Upper lobe of left lung (tissue), 6 donors: ENCODE data around the gene NCAN. TPM values are rescaled to one million over a fixed set of nuclear protein-coding genes. Genes with fewer than 3 reads are reported as not detected.
A peak's percentile ranks its signal among the peaks of the same experiment; 100 is the strongest.

ENCODE experiments used
- ATAC-seq, 2 donors: fragments of 200-7000 bp; cut with Tn5 transposase; one replicate each; pipeline ENCODE4 v1.9.1; 2022; ENCODE audit warnings: mild to moderate bottlenecking in 2 of 2, moderate library complexity in 2 of 2; ENCODE audit not compliant: low FRiP score in 2 of 2
- DNase-seq, 2 donors: peaks; one replicate each; pipeline ENCODE4 v3.0.0-alpha.2; 2019 to 2020
- H3K27ac ChIP-seq, 4 donors: fragments of 200-600 bp; sonication (generic); one replicate each; pipeline ENCODE4 v1.5.1; 2016 to 2019
- H3K27me3 ChIP-seq, 4 donors: fragments of 200-600 bp; sonication (generic); one replicate each; pipeline ENCODE4 v1.5.1; 2017 to 2019
- H3K36me3 ChIP-seq, 4 donors: fragments of 200-600 bp; sonication (generic); one replicate each; pipeline ENCODE4 v1.5.1; 2016 to 2019
- H3K4me1 ChIP-seq, 4 donors: fragments of 200-600 bp; sonication (generic); one replicate each; pipeline ENCODE4 v1.5.1; 2018 to 2019
- H3K4me3 ChIP-seq, 4 donors: fragments of 200-600 bp; sonication (generic); one replicate each; pipeline ENCODE4 v1.5.1; 2017 to 2019; ENCODE audit warnings: mild to moderate bottlenecking in 2 of 4, moderate library complexity in 1 of 4
- H3K9me3 ChIP-seq, 4 donors: fragments of 200-600 bp; sonication (generic); one replicate each; pipeline ENCODE4 v1.5.1; 2018 to 2019
- CTCF ChIP-seq, 6 experiments: fragments of 450-650 bp in 4 of 6; fragments of 200-600 bp in 2 of 6; sonication (generic) in 2 of 6; IDR thresholded peaks; one replicate each; pipeline ENCODE4 v1.5.1; 2016 to 2019; ENCODE audit warnings: antibody characterized with exemption in 6 of 6
- EP300 ChIP-seq, 4 donors: sonication (generic); formaldehyde crosslinking; IDR thresholded peaks; one replicate each; pipeline ENCODE4 v1.5.1; 2017; ENCODE audit warnings: antibody characterized with exemption in 4 of 4, control low read depth in 2 of 4
- POLR2A ChIP-seq, 4 donors: fragments of 450-650 bp; IDR thresholded peaks; one replicate each; pipeline ENCODE4 v1.5.1; 2016 to 2017; ENCODE audit warnings: antibody characterized with exemption in 4 of 4, mild to moderate bottlenecking in 2 of 4
- POLR2AphosphoS5 ChIP-seq, 2 donors: sonication (generic); formaldehyde crosslinking; IDR thresholded peaks; one replicate each; pipeline ENCODE4 v1.5.1; 2017; ENCODE audit warnings: antibody characterized with exemption in 2 of 2
- WGBS, 2 donors: methylation state at CpG; one replicate each; pipeline ENCODE4 v1.1.5; 2017 to 2018; 5-methylcytosine and 5-hydroxymethylcytosine counted together
- total RNA-seq, 6 donors: library from RNA; depleted of rRNA in 4 of 6; stranded (reverse); fragments of >200 nt in 4 of 6; gene quantifications; one replicate each; pipeline versions ENCODE4 v1.1.0 to v1.2.1, GENCODE V29; 2016 to 2021
- donor health status: DM: no; HTN: no; CAD: no; lungs with moderate emphysema.
- donor health status: DM: no; HTN: yes; CAD: no; lungs with severe emphysema.

NCAN gene
- total RNA-seq, 6 donors from 2014 or later, result 3.1 TPM; not detected in 5

DNA sequence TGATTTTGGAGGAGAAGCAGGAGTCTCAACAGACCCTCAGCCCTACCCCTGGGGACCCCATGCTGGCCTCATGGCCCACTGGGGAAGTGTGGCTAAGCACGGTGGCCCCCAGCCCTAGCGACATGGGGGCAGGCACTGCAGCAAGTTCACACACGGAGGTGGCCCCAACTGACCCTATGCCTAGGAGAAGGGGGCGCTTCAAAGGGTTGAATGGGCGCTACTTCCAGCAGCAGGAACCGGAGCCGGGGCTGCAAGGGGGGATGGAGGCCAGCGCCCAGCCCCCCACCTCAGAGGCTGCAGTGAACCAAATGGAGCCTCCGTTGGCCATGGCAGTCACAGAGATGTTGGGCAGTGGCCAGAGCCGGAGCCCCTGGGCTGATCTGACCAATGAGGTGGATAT is 14.9 kb downstream of the NCAN start:
- ATAC-seq (no peak), DNase-seq (no peak)
- H3K27me3 ChIP-seq, result peaks cover 0 to 13% (median 5%) of the 10 kb centered on the region in 4 donors
- H3K4me1 ChIP-seq, result peaks cover 0 to 14% (median 8%) of the 10 kb centered on the region in 4 donors
- TF ChIP-seq CTCF (IDR thresholded peaks at IDR 0.05), result no peak
- no peaks in the 10 kb centered on the region for H3K36me3 ChIP-seq
- WGBS, 2 donors, result 29 to 80% methylated on average over 1 to 2 of the region's 10 CpGs
- no peaks in the 10 kb centered on the region for H3K9me3 ChIP-seq
- H3K27ac ChIP-seq, result no peak overlapping the region
- H3K4me3 ChIP-seq, result no peak overlapping the region

- TF ChIP-seq EP300 (IDR thresholded peaks at IDR 0.05) (no peak), POLR2AphosphoS5 (IDR thresholded peaks at IDR 0.05) (no peak), CTCF (IDR thresholded peaks at IDR 0.05) (no peak), POLR2A (IDR thresholded peaks at IDR 0.05) (no peak)
- DNase-seq, result no peak
- no peak for ATAC-seq
- Histone ChIP-seq H3K4me3 (no peak overlapping the region), H3K36me3 (no peaks in the 10 kb centered on the region), H3K27ac (no peak overlapping the region), H3K4me1 (peaks cover 0 to 14% (median 8%) of the 10 kb centered on the region in 4 donors), H3K27me3 (peaks cover 0 to 13% (median 5%) of the 10 kb centered on the region in 4 donors), H3K9me3 (no peaks in the 10 kb centered on the region)
- 85% methylated on average over 4 of the region's 4 CpGs; no CpG with 5 or more reads in 1 of the 2 donors for WGBS, 2 donors
These were observed 15.5 kb downstream of the NCAN start for GRCh38 chr19:19227217-19227616.

GRCh38 chr19:19229701-19230100 is 17.9 kb downstream of the NCAN start:
- H3K27ac ChIP-seq, result no peak overlapping the region
- peaks cover 9 to 15% (median 11%) of the 10 kb centered on the region in 4 donors for H3K9me3 ChIP-seq
- no peak for ATAC-seq
- WGBS, 2 donors, result 78 to 91% methylated on average over 3 of the region's 3 CpGs
- H3K36me3 ChIP-seq, result no peaks in the 10 kb centered on the region
- no peak for DNase-seq
- peaks cover 0 to 10% (median 7%) of the 10 kb centered on the region in 4 donors for H3K4me1 ChIP-seq
- H3K4me3 ChIP-seq, result no peak overlapping the region
- peaks cover 0 to 7% (median under 1%) of the 10 kb centered on the region in 4 donors for H3K27me3 ChIP-seq
- no peak for TF ChIP-seq EP300 (IDR thresholded peaks at IDR 0.05)
- no peak for TF ChIP-seq CTCF (IDR thresholded peaks at IDR 0.05)
- TF ChIP-seq POLR2AphosphoS5 (IDR thresholded peaks at IDR 0.05), result no peak
- no peak for TF ChIP-seq POLR2A (IDR thresholded peaks at IDR 0.05)

DNA sequence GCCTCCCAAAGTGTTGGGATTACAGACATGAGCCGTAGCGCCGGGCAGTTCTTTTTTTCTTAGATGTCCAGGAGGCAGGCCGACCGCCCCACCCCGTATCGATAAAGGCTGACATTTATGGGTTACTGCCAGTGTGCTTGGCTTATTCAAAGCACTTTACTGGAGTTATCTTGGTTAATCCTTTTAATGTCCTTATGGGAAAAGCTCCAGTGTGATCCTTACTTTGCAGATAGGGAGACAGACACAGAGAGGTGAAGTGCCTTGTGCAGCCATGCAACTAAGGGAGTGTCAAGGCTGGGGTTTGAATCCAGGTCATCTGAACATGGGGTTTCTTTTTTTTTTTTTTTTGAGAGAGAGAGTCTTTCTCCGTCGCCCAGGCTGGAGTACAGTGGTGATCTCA is 19.2 kb downstream of the NCAN start:
- ATAC-seq (no peak), DNase-seq (no peak)
- H3K27me3 ChIP-seq, result no peaks in the 10 kb centered on the region
- WGBS, 2 donors, result 87 to 90% methylated on average over 3 to 9 of the region's 9 CpGs
- no peak overlapping the region for H3K27ac ChIP-seq
- H3K4me3 ChIP-seq, result no peak overlapping the region
- TF ChIP-seq POLR2AphosphoS5 (IDR thresholded peaks at IDR 0.05), result no peak
- no peak for TF ChIP-seq EP300 (IDR thresholded peaks at IDR 0.05)
- no peak for TF ChIP-seq POLR2A (IDR thresholded peaks at IDR 0.05)
- no peak for TF ChIP-seq CTCF (IDR thresholded peaks at IDR 0.05)
- no peaks in the 10 kb centered on the region for H3K36me3 ChIP-seq
- H3K9me3 ChIP-seq, result peaks cover 13 to 26% (median 20%) of the 10 kb centered on the region in 4 donors
- no peaks in the 10 kb centered on the region for H3K4me1 ChIP-seq

DNA sequence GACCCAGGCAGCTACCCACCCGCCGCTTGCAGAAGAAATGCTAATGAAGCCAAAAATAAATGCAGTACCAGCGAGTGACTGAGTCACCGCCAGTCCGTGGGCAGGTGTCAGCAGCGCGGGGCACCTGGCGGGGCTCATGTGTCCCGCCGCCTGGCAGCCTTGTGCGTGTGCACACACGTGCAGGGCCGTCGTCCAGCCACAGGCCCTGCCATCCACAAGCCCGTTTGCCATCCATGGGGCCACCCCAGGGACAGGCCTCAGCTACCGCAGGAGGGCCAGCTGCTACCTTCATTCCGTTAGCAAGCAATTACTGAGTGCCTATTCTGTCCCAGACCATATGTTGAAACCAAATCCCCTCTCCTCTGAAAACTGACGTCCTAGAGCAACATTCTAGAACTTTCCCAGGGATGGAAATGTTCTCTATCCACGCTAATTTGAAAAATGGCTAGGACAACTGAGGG is 20.5 kb downstream of the NCAN start:
- TF ChIP-seq POLR2A (IDR thresholded peaks at IDR 0.05), result no peak
- no peak for TF ChIP-seq EP300 (IDR thresholded peaks at IDR 0.05)
- no peak for TF ChIP-seq POLR2AphosphoS5 (IDR thresholded peaks at IDR 0.05)
- TF ChIP-seq CTCF (IDR thresholded peaks at IDR 0.05), result no peak
- Histone ChIP-seq H3K27ac (no peak overlapping the region), H3K4me3 (no peak overlapping the region), H3K27me3 (no peaks in the 10 kb centered on the region), H3K9me3 (peaks cover 13 to 26% (median 22%) of the 10 kb centered on the region in 4 donors), H3K4me1 (no peaks in the 10 kb centered on the region), H3K36me3 (no peaks in the 10 kb centered on the region)
- DNase-seq (peak in 1 of 2 donors; percentile 70), ATAC-seq (no peak)
- 69 to 84% methylated on average over 2 to 13 of the region's 19 CpGs for WGBS, 2 donors
